CD4-positive, alpha-beta T cell treated with Interleukin-17A for 1 hour (primary cell): ENCODE results near the gene SEMA5A.

ENCODE experiments used
- DNase-seq: peaks from one replicate; pipeline ENCODE4 v3.0.0-alpha.2; 2020

SEMA5A gene

DNA sequence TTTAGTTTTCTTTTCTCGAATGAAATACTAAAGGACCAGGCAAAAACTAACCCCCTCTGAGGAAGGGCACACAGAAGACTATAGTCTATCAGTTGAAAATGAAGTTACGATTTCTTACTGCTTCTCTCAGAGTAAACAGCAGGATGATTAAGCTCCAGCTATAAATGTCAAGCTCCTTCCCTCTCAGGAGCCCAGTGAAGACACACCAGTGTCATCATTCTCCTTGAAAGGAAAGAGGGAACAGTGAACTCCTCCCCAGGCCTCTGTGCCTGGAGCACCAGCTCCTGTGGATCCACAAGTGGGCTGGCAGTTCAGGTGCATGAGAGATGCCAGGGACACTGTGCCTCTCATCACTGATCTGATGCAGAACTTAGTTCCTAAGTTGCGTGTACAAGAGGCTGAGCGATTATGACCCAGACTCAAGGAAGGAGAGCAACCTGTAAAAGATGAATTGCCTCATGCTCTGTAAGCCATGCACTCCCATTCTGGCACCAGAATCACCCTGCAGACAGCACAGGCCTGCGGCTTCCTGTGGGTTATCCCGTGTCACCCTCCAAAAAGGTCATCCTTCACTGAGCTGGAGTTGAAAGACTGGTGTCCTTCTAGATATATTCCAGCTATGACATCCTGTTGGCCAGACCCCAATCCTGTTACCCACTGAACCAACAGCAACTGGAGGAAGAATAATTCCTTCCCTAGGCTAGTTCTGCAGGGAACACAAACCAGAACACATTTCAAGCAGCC lies 394.0 kb downstream of the SEMA5A start:
- no peak for DNase-seq

DNA sequence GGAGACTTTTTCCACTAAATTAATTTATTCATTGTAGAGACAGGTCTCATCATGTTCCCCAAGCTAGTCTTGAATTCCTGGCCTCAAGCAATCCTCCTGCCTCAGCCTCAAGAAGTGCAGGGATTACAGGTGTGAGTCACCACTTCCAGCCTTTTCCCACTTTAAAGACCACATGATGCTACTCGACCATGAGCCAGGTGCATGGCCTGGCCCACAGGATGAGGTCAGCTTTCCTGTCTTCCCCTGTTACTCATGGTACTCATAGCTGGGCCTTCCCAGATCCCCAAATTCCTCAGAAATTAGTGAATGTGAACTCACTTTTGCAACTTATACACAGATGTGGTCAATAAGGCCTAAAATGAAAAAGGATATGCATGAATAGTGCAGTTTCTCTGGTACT lies 395.9 kb downstream of the SEMA5A start:
- no peak for DNase-seq

DNA sequence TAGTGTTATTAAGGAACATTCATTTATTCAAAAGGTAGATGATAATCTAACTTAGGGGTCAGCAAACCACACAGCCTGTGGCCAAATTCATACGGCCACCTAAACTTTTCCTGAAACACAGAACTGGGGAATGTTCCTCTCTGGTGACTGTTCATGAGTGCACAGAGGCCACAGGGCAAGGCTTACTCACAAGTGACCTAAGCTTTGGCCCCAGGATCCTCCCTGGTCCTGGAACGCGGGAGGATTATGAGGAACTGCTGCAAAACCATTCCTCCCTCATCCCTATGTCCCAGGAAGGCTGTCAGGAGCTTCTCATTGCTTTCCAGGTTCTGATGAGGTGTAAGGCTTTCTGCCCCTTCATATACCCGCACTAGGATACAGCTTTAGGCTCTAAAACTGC lies 397.6 kb downstream of the SEMA5A start:
- no peak for DNase-seq

DNA sequence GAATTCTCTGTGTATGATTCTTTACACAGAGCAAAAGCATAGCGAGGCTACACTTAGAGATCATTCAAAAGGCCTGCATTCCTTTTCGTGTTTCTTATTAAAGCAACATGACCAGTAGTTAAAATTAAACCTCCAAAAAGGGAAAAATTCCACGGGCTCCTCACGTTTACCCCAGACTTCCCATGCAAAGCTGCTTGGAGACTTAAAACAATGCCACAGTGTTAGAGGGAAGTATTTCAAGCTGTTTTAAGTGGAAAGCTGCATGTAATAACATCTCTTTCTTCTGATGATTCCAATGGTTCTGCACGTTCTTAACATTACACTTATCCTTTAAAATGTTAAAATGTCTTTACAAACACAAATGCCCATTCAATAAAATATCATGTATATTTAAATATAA lies 405.2 kb downstream of the SEMA5A start:
- no peak for DNase-seq

DNA sequence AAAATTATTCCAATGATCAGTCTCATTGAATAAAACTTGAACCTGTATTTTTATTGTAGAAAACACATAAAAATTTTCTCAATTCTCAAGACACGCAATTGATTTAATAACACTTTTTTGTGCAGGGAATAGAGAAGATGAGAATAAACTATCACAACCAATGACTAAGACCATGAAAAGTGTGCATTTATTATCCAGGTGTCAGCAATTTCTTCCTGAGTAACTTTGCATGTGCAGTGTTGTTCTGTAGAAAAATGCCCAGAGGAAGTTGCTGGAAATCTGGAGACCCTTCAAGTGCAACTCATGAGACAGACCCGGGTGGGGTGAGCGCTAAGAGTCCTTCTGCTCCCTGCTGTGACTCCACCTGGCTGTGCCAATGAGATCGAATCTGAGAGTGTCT lies 405.7 kb downstream of the SEMA5A start:
- no peak for DNase-seq

DNA sequence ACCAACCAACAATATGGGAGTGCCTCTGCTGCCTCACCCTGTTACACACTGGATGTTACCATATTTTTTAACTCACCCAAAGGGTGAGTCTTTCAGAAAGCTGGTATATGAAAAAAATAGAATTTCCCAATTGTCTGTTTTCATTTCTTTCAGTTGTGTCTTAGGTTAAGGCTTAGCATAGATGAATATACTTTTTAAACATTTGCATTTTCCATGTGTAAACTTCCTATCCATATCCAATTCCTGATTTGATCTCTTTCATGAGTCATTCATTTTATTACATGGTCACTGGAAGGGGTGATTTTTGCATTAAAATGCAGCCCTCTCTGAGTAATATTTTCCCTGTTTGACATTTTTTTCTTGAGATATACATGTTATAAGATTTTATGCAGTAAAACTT lies 406.5 kb downstream of the SEMA5A start:
- DNase-seq = no peak

DNA sequence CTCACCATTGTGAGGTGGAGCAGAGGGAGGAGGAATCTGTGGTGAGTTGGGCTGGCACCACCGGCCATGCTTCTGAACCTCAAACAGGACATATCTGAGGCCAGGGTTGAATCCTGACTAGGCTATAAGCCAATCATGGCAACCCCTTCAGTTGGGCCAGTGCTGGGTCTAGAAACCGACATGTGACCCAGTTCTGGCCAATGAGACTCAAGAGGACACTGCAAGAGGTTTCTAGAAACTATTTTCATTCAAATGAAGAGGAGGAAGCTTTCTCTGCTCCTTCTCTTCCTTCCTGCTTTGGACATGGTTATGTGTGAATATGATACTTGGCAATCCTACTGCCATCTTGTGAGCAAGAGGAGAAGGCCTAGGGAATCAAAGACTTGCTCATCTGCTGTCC lies 417.7 kb downstream of the SEMA5A start:
- DNase-seq = no peak

DNA sequence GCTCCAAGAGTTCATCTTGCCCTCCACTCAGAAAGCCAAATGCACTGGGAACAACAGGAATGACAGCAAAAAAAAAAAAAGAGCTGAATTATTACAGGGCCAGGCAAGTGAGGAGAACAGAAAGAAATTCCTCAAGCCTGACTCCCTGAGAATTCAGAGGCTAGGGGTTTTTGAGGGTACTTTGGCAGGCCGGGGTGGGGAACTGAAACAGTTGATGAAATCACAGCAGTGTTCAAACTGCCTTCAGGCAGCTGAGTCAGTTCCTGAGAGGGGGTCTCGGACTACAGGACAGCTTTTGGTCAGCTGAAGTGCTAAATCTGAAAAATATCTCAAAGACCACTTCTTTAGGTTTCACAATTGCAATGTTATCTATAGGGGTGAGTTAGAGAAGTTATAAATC lies 419.4 kb downstream of the SEMA5A start:
- no peak for DNase-seq

DNA sequence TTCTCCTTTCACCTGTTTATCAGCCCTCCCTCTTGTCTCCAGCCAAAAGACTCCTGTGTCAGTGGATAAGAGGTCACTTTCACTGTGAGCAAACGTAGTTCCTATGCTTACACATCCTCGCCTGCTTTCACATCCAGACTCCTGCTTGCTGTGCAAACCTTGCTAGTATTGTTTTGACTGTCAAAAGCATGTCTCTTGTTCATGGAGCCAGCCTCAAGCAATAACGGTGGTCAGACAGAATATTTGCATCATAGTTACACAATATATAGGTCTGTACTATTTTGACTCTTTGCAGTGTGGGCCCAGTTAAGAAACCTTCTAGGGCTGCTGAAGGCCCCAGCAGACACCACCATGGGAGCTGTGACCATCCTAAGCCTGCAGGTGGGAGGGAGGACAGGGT lies 420.0 kb downstream of the SEMA5A start:
- no peak for DNase-seq

DNA sequence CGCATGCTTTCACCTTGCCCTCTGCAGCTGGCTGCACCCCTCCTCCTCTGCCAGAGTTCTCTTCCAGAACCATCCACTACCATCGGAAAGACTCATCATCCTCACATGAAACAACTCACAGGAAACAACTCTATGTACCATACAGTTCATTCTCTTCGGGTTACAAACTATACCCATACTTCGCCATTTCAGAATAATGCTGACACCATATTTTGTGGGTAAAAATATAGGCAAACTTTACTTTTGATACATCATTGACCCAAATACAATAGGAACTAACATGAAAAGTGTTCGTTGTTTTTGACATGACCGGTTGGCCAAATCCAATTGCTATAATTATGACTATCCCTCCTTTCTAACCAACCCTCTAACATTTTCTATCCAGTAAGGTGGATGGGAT lies 421.0 kb downstream of the SEMA5A start:
- no peak for DNase-seq

DNA sequence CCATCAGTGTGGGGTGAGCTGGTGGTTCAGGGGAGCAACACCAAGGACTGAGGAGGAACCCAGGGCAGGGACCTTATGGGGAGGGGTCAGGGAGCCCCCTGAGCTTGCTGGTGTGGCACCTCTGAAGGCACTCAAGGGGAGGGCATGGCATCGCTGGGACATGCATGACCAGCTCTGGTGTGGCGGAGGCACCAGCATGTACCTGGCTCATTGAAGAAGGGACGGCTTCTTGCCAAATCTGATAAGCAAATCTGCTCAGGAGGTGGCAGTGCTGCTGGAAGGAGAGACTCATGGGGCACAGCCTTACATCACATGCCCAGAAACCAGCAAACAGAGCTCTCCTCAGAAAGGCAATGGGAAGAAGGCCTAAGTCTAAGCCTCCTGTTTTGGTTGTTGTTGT lies 421.8 kb downstream of the SEMA5A start:
- no peak for DNase-seq

DNA sequence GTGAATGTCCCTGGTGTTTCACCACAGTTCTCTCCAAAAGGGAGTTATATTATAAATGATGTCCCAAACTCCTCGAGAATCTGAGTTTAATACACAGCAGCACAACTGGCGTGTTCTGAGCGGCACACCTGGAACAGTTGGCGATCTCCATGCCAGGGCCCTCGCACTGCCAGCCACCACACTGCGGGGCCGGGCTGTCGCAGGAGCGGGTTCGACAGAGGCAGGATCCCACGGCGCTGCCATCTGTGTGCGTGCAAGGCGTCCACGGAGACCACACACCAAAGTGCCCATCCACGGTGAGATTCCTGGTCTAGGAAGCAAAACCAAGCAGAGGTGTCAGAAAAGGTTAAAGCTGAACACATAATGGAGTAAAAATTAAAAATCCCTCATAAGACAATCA lies 423.3 kb downstream of the SEMA5A start:
- no peak for DNase-seq

DNA sequence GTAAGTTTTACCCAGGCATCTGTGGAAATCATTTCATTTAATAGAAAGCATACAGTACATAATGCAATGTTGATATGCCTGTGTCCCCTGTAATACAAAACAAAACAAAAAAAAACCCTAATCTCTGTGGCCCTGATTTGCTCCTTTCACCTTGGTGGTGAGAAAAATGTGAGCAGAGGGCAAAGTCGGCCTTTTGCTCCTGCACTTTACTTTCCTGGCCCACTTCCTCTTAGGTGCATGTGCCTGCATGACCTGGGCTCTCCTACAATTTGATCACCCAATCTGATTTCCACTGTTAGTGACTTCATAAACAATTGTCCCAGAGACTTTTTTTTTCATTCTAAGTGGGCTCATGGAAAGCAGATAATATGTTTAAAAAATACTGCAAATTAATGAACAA lies 424.3 kb downstream of the SEMA5A start:
- DNase-seq = no peak

DNA sequence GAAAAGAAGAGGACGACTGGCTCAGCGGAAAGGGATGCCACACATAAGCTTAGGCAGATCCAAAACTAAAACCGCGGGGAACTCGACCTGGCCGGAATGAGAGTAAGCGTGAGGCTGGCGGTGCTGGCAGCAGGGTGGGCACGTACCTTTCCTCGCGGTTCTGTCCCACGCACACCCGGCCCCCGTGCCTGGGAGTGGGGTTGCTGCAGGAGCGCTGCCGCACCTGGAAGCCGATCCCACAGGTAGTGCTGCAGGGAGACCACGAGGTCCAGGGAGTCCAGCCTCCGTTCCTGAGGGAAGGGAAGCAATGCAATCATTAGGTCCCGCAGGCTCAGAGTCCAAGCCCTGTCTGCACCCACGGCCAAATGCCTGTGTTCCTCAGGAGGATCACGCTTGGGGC lies 427.0 kb downstream of the SEMA5A start:
- DNase-seq = no peak

DNA sequence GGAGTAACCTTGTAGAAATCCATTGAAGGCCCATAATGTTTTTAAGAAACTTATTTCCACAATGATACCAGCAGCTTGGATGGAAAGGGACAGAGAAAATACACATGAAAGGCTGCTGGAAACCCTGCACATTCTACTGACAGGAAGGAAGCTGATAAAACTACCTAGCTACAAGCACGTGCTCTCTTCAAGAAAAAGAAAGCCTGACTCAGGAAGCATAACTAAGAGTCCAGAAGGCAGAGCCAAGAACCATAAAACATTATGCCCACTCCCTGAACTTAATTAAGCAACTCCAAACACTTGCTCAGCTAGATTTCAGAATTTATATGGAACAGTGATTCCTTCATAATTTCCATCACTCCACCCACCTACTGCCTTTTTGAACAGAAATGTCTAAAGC lies 430.8 kb downstream of the SEMA5A start:
- DNase-seq = no peak

DNA sequence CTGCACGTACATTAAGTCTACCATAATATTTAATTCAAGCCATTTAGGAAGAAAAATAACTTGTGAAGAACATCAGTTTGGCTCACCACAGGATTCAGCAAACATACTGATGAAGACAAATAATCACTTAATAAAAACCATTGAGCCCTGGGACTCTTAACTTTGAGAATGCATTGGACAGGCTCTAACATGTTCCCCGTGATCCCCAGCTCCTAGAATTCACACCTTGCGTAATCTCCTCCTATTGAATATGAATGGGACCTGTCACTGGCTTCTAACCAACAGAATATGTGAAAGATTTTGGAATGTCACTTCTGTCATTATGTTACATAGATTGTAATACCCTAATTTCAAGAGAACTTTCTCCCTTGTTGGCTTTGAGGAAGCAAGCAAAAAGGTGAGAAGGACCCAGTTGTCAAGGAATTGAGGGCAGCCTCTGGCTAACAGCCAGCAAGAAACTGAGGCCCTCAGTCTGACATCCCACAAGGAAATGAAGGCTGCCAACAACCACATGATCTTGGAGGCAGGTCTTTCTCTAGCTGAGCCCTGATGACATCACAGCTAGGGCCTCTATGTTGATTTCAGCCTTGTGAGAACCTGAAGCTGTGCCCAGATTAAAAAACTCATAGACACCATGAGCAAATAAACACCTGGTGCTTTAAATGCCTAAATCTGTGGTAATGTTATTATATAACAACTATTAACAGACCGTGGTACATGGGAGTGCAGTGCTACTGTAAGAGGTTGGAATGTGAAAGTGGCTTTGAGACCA lies 433.2 kb downstream of the SEMA5A start:
- DNase-seq = no peak

DNA sequence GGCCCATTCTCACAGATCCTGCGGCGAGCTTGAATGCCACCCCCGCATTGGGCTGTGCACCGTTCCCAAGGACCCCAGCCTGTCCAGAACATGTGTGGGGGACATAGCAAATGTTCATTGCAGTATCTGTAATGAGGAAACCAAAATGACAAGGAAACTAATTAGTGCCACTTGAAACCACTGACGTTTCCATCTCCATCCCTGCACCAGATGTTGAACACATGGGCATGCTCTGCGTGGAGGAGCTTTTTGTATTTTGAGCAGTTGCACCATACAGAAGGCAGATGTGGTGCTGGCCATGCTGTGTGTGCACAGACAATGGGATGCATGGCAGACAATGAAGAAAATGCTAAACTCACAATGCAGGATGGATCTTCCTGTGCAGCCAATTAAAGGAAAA lies 437.7 kb downstream of the SEMA5A start:
- DNase-seq = no peak

DNA sequence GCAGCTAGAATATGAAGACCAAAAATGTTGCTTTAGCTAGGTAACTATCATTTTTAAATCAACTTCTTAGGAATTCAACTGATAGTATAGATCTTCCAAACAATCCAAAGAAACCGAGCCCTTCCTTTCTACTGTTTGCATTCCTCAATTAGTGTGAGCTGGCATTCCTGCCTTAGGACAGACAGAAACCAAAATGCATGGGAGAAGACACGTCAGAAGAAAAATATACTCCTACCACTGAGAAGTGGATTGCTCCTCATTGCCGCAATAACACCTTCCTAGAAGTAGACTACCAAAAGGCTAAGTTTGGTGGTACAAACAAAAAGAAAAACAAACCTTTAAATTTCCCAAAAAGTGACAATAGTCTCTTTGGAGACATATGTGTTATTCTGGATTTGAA lies 440.0 kb downstream of the SEMA5A start:
- no peak for DNase-seq

DNA sequence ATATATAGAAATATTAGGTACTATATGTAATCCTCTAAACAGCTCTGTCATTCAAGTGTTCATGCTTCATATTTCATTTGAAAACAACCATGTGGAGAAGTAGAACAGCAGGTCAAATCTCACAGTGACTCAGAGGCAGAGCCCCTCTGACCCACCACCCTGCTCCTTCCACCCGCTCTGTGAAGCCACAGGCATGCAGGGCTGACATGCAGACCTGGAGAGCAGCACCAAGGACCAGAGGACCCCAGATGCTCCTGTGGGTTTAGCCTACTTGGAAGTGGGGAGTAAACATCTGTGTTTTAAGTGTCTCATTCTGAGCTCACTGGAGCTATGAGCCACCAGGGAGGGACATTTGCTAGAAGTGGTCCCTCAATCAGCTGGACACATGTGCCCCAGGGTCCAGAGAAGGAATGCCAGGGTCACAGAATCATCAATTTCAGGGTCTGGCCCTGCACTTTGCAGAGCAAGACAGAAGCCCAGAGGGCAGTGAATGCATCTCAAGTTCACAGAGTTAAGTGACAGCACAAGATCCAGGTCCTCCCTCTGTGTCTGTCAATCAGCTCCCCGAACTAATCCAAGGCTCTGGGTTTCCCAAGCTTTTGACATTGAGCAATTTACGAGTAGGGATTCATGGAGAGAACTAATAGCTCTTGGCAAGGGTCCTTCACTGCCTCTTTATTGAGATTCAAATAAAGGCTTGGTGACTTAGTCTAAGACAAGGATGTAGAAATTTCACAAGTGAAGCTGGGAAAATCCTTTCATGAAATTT lies 441.1 kb downstream of the SEMA5A start:
- DNase-seq = no peak

DNA sequence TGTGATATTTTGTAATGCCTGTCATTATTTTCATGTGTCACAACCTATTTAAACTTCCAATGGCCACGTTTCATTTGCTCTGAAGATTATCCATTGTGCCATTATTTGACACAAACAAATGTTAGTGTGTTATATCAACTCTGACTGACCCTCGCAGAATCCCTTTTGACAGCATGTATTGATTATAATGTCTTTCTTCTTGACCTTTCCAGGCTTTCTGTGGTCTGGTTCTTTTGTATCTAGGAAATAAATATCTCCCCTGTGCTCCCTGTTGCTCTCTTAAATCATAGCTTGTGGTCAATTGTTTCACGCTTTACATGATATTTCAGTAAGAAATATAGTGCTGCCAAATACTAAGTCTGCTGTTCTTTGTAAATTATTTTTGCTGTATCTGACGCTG lies 442.6 kb downstream of the SEMA5A start:
- no peak for DNase-seq

DNA sequence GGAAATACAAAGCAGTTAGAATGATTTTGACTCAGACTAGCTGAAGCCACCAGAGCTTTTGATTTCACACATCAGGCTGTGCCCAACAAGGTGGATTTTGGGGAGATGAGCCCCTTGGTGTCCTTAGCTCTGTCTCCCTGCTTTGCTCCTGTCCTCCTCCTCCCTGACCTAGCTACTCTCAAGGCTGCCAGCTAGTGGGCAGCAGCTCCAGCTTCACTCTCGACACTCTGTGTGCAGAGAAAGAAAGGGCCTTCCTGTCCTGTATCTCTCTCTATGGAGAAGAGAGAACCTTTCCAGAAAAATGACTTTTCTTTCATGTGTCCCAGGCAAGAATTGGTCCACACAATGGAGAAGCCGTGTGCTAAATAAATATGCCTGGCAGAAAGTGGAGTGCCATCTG lies 446.2 kb downstream of the SEMA5A start:
- DNase-seq = no peak

DNA sequence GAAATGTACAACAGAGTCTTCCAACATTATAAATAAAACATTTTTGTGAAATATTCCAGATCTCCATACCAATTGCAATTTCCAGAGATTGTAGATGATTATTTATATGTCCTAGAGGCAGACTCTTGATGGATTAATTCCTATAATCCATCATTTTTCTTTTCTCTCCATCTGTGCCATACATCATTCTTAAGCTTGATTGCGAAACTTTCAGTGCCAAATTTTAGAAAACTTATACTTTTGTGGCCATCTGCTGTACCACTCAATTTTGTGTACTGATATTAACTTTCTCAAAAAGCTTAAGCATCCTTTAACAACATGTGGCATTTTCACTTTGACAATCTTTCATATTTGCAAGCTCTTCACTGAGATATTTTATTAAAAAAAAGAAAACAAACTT lies 446.9 kb downstream of the SEMA5A start:
- DNase-seq = no peak

DNA sequence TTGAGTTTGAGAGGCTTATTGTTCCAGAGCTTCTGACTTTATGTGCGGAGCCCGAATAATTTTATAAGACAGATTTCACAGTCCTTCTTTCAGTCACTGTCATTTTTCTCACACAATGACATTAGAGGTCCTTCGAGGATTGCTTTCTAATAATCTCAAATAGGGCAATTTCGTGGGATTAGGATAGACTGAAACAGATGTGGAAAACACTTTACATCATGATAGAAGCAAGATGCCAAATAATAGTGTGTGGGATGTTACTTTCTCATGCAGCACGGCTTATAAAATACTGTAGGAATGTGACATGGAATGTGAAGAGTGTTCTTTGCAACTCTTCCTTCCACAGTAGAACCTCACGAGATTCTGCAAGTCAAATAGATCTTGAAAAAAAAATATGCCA lies 451.3 kb downstream of the SEMA5A start:
- DNase-seq = no peak
